Measurements from ENCODE around the gene GRAMD1B. TPM values are rescaled to one million over a fixed set of nuclear protein-coding genes. Genes with fewer than 3 reads are reported as not detected.
A peak's percentile ranks its signal among the peaks of the same experiment; 100 is the strongest.

The GRAMD1B gene
- total RNA-seq, 1 donor from 2014 or later = 155 TPM

DNA sequence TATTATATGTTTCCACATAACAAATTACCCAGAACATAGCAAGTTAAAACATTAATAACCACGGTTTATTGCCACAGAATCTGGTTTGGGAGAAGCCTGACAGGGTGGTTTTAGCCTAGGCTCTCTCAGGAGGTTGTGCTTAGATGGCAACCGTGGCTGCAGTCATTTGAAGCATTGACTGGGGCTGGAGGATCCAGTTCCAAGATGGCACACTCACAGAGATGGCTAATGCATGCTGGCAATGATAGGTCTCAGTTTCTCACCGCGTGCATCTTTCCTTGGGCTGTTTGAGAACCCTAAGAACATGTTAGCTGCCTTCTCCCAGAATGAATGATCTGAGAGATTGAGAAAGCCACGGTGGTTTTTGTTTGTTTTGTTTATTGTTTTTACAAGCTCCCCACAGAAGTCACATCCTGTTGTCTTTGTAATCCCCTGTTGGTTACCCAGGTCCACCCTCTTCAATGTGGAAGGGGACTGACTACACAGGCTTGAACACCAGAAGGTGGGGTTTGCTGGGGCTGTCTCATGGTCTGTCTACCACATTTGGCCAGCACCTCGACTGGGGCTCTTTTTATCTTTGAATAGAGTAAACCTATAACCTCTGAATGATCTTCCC lies 36.6 kb upstream of the GRAMD1B start:
- Mint-ChIP-seq H3K9me3 (peaks cover 3% of the 10 kb centered on the region), H3K4me3 (peak overlapping the region; percentile 30), H3K27me3 (ENCODE audit: insufficient read depth) (no peaks in the 10 kb centered on the region), H3K27ac (peak overlapping the region; percentile 45), H3K36me3 (ENCODE audit: low read depth) (peaks cover 42% of the 10 kb centered on the region), H3K4me1 (ENCODE audit: low read depth) (peaks cover 77% of the 10 kb centered on the region)
- intact Hi-C loops (cut with micrococcal nuclease) = loop anchor here (1.0 to 2.0 kb wide), 2 partner anchors 11 to 15 kb away; no protein-coding TSS in a partner anchor
- peak; percentile 38 for DNase-seq (ENCODE audit: low spot score)

DNA sequence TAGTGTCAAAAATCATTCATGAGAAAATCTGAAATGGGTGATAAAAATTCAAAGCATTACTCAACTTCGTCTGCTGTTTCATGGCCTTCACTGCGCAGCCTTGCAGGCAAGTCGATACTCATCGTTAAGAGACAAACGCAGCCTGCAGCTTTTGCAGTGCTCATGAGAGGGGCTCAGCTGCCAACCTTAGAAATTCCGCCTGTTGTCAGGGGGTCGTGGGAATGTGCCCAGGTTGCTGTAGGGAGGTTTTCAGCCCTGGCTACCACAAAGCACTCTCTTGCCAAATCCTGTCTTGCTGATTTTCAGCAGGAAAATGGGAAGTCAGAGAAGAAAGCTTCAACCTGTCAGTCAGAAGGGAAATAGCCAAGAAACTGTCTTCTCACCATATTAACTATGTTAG lies 25.4 kb upstream of the GRAMD1B start:
- intact Hi-C loops (cut with micrococcal nuclease) = no loop called here
- Mint-ChIP-seq H3K4me3 (peak overlapping the region; percentile 53), H3K4me1 (ENCODE audit: low read depth) (peaks cover 69% of the 10 kb centered on the region), H3K9me3 (no peaks in the 10 kb centered on the region), H3K27ac (peak overlapping the region; percentile 38), H3K36me3 (ENCODE audit: low read depth) (peaks cover 18% of the 10 kb centered on the region), H3K27me3 (ENCODE audit: insufficient read depth) (no peaks in the 10 kb centered on the region)
- DNase-seq (ENCODE audit: low spot score) = no peak

DNA sequence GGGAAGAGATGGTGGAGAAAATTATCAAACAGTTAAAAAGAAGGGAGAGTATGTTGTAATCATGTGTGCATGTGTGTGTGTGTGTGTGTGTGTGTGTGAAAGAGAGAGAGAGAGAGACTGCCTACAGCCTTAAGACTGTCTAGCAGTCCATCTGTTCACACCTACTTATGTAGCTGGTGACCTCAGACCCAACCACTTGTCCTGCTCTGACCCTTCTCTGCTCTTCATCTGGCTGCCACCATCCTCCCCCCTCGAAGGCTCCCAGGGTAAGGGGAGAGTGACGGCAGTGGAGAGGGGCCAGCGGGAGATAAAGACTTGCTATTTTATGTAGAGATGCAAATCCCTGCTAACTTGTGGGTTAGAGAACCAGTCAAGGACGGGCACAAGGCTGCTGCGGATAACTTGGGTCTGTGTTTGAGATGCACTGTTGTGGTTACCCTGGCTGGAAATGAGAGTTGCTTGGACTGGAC lies 24.9 kb upstream of the GRAMD1B start:
- H3K9me3 Mint-ChIP-seq = no peaks in the 10 kb centered on the region
- intact Hi-C loops (cut with micrococcal nuclease) = no loop called here
- peak overlapping the region; percentile 40 for H3K27ac Mint-ChIP-seq
- no peaks in the 10 kb centered on the region for H3K27me3 Mint-ChIP-seq (ENCODE audit: insufficient read depth)
- H3K36me3 Mint-ChIP-seq (ENCODE audit: low read depth) = peaks cover 20% of the 10 kb centered on the region
- no peak for DNase-seq (ENCODE audit: low spot score)
- peak overlapping the region; percentile 53 for H3K4me3 Mint-ChIP-seq
- H3K4me1 Mint-ChIP-seq (ENCODE audit: low read depth) = peaks cover 74% of the 10 kb centered on the region

DNA sequence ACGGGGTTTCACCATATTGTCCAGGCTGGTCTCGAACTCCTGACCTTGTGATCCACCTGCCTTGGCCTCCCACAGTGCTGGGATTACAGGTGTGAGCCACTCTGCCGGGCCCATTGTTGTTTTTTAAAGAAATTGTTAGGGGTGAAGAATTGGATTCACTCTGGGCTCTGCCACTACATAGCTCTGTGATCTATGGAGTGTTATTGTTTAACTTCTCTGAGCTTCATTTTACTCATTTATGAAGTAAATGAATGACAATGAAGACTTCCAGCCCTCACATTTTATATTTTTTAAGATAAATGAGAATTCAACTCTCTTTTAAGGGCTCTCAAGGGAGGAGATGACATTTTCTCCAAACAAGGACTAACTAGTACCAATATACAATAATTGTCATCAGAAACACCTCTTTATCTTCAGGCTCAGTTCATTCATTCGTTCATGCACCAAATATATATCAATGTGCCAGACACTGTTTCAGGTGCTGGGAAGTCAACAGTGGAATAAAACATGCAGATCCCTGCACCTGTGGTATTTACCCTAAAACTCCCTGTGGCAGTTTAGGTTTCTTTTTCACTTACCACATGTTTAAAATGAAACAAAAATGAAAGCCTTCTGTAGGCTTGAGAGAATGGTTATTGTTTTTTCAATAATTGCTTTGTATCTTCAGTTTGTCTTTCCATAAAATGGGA lies 23.5 kb upstream of the GRAMD1B start:
- H3K4me1 Mint-ChIP-seq (ENCODE audit: low read depth) = peaks cover 70% of the 10 kb centered on the region
- intact Hi-C loops (cut with micrococcal nuclease) = loop anchor here (1.0 to 2.0 kb wide), 8 partner anchors 14 to 149 kb away; no protein-coding TSS in a partner anchor
- H3K9me3 Mint-ChIP-seq = no peaks in the 10 kb centered on the region
- H3K27ac Mint-ChIP-seq = peak overlapping the region; percentile 90
- DNase-seq (ENCODE audit: low spot score) = no peak
- no peaks in the 10 kb centered on the region for H3K27me3 Mint-ChIP-seq (ENCODE audit: insufficient read depth)
- peak overlapping the region; percentile 77 for H3K4me3 Mint-ChIP-seq
- peaks cover 20% of the 10 kb centered on the region for H3K36me3 Mint-ChIP-seq (ENCODE audit: low read depth)

DNA sequence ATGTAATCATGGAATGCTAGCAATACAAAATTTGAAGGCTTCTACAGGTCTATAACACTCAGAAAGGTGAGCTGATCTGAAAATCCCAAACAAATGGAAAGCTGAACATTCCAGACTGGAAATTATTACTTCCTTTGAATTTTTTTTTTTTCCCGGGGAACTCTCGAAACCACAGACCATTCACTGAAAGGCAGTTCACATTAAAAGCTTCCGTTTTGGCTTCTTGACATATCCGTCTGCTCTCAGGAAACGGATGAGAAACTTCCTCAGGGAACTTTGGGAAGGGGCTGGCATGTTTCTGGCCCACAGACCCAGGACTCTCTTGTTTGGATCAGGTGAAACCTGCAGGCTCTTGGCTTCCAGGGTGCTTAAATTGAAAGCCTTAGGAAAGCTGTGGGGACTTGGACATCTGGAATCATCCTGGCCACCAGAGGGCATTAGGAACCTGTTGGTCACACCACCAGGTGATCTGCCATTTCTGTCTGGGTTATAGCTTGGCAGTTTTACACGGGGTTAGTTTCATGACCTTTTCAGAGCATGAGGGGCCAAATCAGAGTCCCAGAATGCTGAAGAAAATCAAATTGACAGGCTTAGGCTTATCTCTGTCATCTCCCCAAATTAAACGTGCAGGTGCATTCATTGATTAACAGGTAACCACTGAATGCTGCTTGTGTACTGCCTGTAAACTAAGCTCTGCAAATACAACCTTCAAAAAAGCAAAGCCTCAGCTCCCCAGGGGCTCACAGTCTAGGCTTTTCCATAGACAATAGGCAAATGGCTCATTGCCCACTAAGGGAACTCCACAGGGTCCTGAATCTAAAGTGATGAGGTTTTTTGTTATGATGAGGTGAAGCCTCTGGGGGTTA lies 22.7 kb upstream of the GRAMD1B start:
- Mint-ChIP-seq H3K27me3 (ENCODE audit: insufficient read depth) (no peaks in the 10 kb centered on the region), H3K27ac (peak overlapping the region; percentile 90), H3K4me3 (peak overlapping the region; percentile 77), H3K4me1 (ENCODE audit: low read depth) (peaks cover 70% of the 10 kb centered on the region), H3K9me3 (no peaks in the 10 kb centered on the region), H3K36me3 (ENCODE audit: low read depth) (peaks cover 20% of the 10 kb centered on the region)
- DNase-seq (ENCODE audit: low spot score) = peak; percentile 20
- intact Hi-C loops (cut with micrococcal nuclease) = loop anchor here (1.0 to 2.0 kb wide), 8 partner anchors 15 to 148 kb away; no protein-coding TSS in a partner anchor

DNA sequence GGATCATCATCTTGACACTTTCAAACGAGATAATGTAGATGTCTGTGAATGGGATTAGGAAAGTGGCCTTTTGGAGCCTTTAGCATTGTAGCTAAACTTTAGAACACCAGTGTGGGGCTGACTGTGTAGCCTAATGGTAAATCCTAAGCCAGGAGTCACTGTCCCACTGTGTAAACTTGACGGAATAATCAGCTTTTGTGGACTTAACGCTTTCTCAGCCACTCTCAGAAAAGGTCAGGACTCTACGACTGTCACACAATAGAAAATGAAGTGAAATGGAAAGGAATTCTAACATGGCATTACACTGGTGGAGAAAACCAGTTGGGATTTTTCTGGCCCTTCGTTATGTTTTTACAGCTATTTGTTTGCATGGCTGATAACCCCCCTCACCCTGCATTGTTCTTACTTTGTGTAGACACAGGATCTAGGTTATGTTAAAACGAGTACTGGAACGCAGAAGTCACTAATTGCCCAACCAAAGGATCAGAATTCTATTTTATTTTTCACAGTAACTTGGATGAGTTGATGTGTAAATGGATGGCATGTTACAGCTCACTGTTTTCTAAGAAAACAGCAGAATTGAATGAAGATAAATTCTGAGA lies 22.0 kb upstream of the GRAMD1B start:
- Mint-ChIP-seq H3K4me1 (ENCODE audit: low read depth) (peaks cover 70% of the 10 kb centered on the region), H3K9me3 (no peaks in the 10 kb centered on the region), H3K27ac (no peak overlapping the region), H3K4me3 (peak overlapping the region; percentile 77), H3K27me3 (ENCODE audit: insufficient read depth) (no peaks in the 10 kb centered on the region), H3K36me3 (ENCODE audit: low read depth) (peaks cover 21% of the 10 kb centered on the region)
- DNase-seq (ENCODE audit: low spot score) = no peak
- intact Hi-C loops (cut with micrococcal nuclease) = loop anchor here (1.0 to 2.0 kb wide), 8 partner anchors 16 to 147 kb away; no protein-coding TSS in a partner anchor

DNA sequence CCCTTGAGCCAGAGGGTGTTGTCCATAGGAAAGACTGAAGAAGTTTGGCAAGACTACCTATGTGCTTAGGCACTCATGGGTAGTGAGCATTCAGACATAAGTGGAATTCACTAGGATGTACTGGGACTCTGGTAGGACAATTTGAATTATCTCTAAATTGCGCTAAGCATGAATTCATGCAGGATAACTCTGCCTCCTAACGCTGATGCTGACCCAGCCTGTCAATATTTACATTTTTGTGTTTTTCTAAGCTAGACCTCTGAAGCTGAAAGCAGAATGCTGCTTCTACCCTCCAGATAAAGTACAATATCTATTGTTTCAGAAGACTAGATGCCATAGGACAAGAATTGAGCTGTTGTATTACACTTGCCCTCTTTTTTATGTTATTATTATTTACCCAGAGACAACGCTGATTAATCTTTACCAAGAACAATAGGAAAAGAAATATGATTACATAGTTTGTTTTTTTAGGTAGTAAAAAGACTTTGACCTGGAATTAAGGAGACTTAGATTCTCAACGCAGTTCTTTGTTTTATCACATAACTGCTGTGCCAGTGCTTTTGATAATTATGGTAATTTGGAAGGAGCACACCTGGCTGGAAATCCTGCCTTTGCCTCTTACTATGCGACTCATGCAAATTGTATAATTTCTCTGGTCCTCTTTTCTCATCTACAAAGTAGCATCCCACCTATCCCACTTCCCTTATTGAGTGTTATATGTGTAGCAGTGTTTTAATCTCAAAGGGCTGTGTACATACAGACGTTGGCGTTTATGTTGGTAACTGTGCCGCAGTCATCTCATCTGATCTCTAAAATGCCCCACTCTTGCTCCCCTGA lies 21.2 kb upstream of the GRAMD1B start:
- Mint-ChIP-seq H3K9me3 (no peaks in the 10 kb centered on the region), H3K27me3 (ENCODE audit: insufficient read depth) (no peaks in the 10 kb centered on the region), H3K4me3 (no peak overlapping the region), H3K36me3 (ENCODE audit: low read depth) (peaks cover 27% of the 10 kb centered on the region), H3K27ac (no peak overlapping the region), H3K4me1 (ENCODE audit: low read depth) (peaks cover 67% of the 10 kb centered on the region)
- intact Hi-C loops (cut with micrococcal nuclease) = no loop called here
- DNase-seq (ENCODE audit: low spot score) = no peak

DNA sequence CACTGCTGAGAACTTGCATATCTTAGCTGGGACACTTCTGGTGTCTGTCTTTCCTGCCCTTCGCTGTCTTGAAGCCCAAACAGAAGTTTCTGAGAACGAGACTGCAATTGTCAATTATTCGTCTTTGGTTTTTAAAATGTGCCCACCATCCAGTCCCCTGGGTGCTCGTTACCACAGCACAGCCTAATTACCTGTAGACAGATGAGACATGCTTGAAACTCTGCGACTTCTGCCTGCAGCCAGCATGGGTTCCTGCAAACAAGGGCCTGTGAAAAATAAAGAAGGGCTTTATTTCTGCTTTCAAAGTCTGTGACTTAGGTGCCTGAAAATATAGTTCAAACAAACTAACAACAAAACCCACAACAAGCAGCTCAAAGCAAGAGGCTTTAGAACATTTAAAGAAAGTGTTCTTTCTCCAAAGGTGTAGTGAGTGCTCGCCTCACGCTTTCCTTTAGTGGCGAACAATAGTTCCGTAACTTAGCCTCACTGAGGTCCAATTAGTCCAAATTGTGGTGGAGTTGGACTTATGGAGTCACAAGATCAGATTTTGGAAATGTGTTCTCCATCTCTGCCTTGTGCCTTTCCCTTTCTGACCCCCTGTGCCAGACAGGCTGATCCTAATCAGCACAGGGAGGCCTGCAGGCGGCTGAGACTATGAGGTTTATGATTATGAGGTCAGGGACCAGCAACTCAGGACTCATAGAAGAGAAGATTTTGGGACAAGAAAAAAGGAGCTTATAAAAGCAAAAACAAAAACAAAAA lies 20.4 kb upstream of the GRAMD1B start:
- intact Hi-C loops (cut with micrococcal nuclease) = no loop called here
- peak overlapping the region; percentile 4 for H3K4me3 Mint-ChIP-seq

DNA sequence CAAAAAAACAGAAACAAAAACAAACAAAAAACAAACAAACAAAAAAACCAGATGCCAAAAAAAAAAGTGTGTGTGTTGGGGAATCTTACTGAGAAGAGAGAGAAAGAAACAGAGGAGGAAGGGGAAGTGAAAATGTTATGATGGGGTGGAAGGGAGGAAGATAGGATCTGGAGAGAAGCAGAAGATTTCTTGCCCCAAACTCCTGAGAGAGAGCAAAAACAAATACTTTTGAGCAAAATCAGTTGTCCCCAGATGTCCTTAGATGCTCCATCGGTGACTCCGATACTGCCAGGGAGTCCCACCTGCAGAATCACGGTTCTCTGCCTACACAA lies 19.9 kb upstream of the GRAMD1B start:
- peaks cover 59% of the 10 kb centered on the region for H3K4me1 Mint-ChIP-seq (ENCODE audit: low read depth)
- H3K27ac Mint-ChIP-seq = peak overlapping the region; percentile 23
- intact Hi-C loops (cut with micrococcal nuclease) = no loop called here
- H3K4me3 Mint-ChIP-seq = peak overlapping the region; percentile 4
- no peaks in the 10 kb centered on the region for H3K9me3 Mint-ChIP-seq
- peaks cover 26% of the 10 kb centered on the region for H3K36me3 Mint-ChIP-seq (ENCODE audit: low read depth)
- DNase-seq (ENCODE audit: low spot score) = no peak
- H3K27me3 Mint-ChIP-seq (ENCODE audit: insufficient read depth) = no peaks in the 10 kb centered on the region

More for the DNA sequence above, 20.4 kb upstream of the GRAMD1B start:
- H3K27me3 Mint-ChIP-seq (ENCODE audit: insufficient read depth) = no peaks in the 10 kb centered on the region
- H3K9me3 Mint-ChIP-seq = no peaks in the 10 kb centered on the region
- DNase-seq (ENCODE audit: low spot score) = no peak
- peaks cover 29% of the 10 kb centered on the region for H3K36me3 Mint-ChIP-seq (ENCODE audit: low read depth)
- H3K27ac Mint-ChIP-seq = peak overlapping the region; percentile 23
- peaks cover 63% of the 10 kb centered on the region for H3K4me1 Mint-ChIP-seq (ENCODE audit: low read depth)

DNA sequence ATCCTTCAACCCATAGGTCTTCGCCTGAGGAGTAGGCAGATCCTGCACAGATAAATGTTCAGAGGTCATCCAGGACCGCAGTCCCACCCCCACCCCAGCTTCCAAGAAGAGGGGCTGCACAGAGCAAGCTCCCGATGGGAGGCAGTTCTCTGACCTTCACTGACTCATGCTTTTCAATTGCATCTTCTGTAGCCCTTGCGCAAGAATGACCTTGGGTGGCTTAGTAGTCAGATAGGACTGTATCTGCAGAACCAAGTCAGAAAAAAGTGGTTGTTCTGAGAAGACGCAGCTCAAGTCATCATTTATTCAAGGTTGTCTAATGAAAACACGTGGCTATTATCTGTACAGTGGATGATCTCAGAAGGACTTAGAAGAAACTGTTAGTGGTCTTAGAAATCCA lies 16.4 kb upstream of the GRAMD1B start:
- intact Hi-C loops (cut with micrococcal nuclease) = no loop called here
- no peak for DNase-seq (ENCODE audit: low spot score)
- H3K27me3 Mint-ChIP-seq (ENCODE audit: insufficient read depth) = no peaks in the 10 kb centered on the region
- H3K9me3 Mint-ChIP-seq = no peaks in the 10 kb centered on the region
- H3K36me3 Mint-ChIP-seq (ENCODE audit: low read depth) = peaks cover 35% of the 10 kb centered on the region
- H3K4me1 Mint-ChIP-seq (ENCODE audit: low read depth) = peaks cover 34% of the 10 kb centered on the region
- H3K27ac Mint-ChIP-seq = no peak overlapping the region
- H3K4me3 Mint-ChIP-seq = no peak overlapping the region

DNA sequence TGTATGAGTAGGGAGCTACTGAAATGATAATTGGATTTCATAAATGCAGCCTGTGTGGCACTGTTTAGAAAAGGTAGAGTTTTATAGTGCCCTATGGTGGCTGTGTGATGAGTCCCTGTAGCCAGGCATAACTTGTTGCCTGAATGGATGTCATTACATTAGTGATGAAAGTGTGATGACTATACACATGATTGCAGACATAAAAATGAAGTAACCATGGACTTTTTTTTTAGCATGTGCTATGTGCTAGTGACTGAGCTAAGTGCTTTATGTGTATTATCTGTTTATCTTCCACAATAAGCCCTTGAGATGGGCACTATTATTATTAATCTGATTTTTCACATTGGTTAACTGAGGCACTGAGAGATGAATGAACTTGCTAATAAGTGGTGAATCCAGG lies 13.5 kb upstream of the GRAMD1B start:
- Mint-ChIP-seq H3K9me3 (no peaks in the 10 kb centered on the region), H3K27ac (no peak overlapping the region), H3K36me3 (ENCODE audit: low read depth) (peaks cover 30% of the 10 kb centered on the region), H3K4me3 (no peak overlapping the region), H3K27me3 (ENCODE audit: insufficient read depth) (no peaks in the 10 kb centered on the region), H3K4me1 (ENCODE audit: low read depth) (peaks cover 38% of the 10 kb centered on the region)
- intact Hi-C loops (cut with micrococcal nuclease) = no loop called here
- no peak for DNase-seq (ENCODE audit: low spot score)

Measured in activated T-helper 1 cell treated with anti-CD3 and anti-CD28 coated beads, Interleukin-12 subunit alpha, Interleukin-12 subunit beta, Interleukin-2, Interleukin-4 antibody, amounts not matched to agents 30 ng/mL and 10 ng/mL and 1 ng/mL, durations not matched to agents 14 hours and 24 hours and 36 hours (primary cell).